ENCODE data around the gene PRICKLE2.

DNA sequence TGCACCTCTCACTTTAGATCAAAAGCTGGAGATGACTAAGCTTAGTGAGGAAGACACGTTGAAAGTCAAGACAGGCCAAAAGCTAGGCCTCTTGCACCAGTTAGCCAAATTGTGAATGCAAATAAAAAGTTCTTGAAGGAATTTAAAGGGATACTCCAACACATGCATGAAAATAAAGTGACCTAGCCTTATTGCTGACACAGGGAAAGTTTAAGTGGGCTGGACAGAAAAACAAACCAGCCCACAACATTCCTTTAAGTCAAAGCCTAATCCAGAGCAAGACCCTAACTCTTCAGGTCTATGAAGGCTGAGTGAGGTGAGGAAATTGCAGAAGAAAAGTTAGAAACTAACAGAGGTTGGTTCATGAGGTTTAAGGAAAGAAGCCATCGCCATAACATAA is 101.3 kb downstream of the PRICKLE2 start:
- TF ChIP-seq, protein P1, sequence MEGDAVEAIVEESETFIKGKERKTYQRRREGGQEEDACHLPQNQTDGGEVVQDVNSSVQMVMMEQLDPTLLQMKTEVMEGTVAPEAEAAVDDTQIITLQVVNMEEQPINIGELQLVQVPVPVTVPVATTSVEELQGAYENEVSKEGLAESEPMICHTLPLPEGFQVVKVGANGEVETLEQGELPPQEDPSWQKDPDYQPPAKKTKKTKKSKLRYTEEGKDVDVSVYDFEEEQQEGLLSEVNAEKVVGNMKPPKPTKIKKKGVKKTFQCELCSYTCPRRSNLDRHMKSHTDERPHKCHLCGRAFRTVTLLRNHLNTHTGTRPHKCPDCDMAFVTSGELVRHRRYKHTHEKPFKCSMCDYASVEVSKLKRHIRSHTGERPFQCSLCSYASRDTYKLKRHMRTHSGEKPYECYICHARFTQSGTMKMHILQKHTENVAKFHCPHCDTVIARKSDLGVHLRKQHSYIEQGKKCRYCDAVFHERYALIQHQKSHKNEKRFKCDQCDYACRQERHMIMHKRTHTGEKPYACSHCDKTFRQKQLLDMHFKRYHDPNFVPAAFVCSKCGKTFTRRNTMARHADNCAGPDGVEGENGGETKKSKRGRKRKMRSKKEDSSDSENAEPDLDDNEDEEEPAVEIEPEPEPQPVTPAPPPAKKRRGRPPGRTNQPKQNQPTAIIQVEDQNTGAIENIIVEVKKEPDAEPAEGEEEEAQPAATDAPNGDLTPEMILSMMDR (IDR thresholded peaks at IDR 0.05): no peak
- TF ChIP-seq POLR2A (IDR thresholded peaks at IDR 0.05): no peak

Measured in testis (tissue), 2 donors.